Activated CD4-positive, CD25-positive, alpha-beta regulatory T cell (primary cell): ENCODE measurements around the gene CIAO2B.
A peak's percentile ranks its signal among the peaks of the same experiment; 100 is the strongest.
"Not testable (repeated sequence)": the region's sequence is repeated elsewhere in the genome, so short reads cannot be mapped to it uniquely, and the experiment has no call there.

ENCODE experiments used
- DNase-seq, 4 experiments: peaks; one replicate each; lab custom pipeline; 2025; lab: John Stamatoyannopoulos, UW

CIAO2B gene

DNA sequence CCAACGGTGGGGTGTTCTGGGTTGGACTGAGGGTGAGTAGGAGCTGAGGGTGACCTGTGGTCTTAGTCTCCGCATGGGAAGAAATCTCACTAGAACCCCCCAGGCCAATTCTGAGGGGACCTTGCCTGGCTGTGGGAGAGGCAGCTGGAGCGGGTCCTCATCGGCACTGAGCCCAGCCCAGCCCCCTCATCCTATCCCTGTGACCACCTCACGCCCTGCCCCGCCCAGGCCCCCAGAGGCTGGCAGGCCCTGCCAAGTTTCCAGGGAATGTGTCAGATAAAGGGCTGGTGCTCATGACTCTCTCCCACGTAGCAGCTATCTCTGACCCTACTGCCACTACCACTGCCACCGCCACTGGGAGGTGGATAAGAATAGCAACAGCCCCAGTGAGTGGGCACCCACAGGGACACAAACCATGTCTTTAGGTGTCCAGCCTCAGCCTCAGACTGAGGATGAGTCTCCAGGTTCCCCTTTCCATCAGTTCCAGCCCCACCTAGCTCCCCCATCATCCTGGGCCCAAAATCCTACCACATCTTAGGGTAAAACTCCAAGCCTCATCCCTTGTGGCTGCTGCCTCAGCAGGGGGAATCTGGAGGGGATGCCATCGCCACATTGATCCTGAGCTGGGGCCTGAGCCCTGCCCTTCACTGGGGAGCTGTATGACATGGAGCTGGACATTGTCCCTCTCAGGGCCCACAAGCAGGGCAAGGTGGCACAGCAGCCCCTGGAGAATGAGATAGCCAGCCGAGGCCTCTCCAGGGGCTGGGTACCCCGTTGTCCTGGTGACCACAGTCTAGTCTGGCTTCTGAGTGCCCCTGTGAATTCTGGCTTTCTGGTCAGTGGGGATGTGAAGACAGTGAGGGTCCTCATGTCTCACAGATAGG, 30.4 kb downstream of the CIAO2B start:
- DNase-seq: no peak

- DNase-seq: no peak
Observed at GRCh38 chr16:66902648-66903543, 31.3 kb downstream of the CIAO2B start.

GRCh38 chr16:66901626-66902025, 32.6 kb downstream of the CIAO2B start:
- no peak for DNase-seq

DNA sequence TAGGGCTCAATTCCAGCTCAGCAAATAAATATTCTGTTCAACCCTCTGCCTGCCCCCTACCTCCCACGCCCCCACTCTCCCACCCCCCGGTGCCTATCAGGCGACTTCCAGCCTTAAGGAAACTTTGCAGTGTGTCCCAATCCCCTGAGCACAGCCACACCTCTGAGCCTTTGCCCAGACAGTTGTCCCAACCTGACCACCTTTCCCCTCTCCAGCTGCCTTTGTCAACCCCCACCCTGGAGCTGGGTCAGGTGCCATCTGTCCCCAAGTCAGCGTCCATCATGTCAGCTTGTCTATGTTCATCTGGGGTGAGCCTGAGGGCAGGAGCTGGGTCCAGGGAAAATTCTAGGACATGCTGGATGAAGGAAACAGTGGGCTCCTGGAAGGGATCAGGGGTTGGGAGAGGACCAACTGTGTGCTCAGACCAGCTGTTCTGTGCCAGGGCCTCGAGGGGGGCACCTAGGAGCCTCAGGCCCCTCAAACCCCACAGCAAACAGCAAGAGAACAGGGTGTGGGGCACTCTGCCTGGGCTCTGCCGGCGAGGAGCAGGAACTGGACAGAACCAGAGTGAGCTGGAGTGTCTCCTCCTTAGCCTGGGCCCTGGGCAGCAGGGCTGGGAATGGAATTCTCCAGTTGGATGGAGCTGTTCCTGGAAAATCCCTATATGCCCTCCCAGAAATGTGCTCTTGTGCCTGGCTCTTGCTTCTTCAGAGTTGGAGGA, 33.3 kb downstream of the CIAO2B start:
- no peak for DNase-seq

DNA sequence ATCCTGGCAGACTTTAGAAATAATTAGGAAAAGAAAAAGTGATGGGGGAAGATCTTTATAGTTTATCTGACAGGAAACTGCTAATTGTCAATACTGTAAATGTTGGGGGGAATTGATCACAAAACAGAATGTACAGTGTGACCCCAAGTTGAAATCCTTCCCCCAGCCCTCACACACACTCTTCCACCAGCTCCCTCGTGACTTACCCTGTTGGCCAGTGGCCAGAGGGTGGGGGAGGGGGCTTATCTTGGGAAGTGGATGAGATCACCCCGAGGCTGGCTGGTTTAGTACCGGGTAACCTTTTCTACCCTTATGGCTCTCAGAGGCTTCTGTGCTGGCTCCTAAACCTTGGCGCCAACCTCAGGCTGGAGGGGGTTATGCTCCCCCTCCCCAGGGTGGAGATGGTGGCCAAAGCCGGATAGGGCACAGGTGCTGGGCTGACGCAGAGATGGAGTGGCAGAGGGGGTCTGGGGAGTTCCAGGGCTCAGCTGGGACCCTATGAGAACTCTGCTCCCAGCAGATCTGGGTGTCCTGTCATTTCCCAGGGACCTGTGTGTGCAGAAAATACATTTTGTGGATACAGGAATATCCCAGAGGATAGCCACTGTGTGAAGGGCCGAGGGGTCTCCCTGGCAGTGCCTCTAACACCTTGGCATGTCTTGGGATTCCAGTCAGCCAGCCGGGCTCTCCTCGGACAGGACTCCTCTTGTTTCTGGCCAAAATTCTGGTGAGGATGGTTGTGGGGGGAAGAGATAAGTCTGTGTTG, 34.1 kb downstream of the CIAO2B start:
- no peak for DNase-seq

DNA sequence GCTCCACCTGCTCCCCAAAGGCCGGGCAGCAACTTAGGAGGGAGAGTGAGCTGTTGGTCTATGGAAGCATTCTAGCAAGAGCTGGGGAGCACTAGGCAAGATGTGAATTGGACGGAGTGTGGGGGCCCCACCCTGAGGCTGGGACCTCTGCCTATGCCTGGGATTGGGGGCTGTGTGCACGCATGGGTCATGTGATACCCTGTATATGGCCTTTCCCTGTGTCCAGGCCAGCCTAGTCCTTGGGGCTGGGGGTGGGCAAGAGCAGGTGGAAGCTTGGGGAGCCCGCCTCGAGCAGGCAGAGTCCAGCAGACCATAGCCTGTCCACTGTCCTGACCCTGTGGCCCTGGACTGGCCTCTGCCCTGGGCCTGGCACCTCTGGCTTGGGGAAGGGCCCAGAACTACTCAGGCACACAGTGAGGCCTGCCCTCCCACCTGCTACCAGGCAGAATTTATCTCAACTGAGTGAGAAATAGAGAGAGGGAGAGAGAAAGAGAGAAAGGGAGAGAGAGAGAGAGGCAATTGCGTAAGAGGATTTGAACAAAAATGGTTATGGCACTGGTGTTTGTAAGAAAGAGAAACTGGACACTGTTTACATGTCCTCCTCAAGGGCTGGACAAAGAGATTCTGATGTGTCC, 34.8 kb downstream of the CIAO2B start:
- DNase-seq: no peak

DNA sequence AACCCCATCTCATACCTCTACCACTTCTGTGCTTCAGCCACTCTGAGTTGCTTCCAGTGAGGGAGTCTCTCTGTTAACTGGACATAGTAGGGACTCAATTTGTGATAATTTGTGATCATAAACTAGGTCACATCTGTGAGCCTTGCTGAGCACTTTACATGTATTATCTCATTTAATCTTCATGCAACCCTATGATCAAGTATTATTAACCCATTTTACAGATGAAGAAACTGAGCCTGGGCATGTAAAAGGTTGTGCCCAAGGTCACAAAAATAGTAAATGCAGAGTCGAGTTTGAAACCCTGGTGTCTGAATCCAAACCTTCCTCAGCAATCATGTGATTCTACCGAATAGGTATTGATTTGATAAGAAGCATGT, 35.3 kb downstream of the CIAO2B start:
- no peak for DNase-seq

DNA sequence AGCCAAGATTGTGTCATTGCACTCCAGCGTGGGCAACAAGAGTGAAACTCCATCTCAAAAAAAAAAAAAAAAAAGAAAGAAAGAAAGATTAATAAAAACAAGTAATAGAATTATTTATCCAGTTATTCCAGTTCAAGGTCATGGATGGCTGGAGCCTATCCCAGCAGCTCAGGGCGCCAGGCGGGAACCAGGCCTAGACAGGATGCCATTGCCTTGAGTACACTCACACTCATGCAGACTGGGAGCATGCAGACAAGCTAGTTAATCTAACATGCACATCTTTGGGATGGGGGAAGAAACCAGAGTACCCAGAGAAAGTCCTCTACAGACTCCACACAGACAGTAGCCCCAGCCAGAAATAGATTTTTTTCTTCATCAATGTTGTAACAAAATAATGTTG, 36.0 kb downstream of the CIAO2B start:
- DNase-seq: no peak

GRCh38 chr16:66896682-66897081, 37.5 kb downstream of the CIAO2B start:
- not testable (repeated sequence) for DNase-seq

- DNase-seq: no peak
Observed at GRCh38 chr16:66895999-66896398, 38.2 kb downstream of the CIAO2B start.

DNA sequence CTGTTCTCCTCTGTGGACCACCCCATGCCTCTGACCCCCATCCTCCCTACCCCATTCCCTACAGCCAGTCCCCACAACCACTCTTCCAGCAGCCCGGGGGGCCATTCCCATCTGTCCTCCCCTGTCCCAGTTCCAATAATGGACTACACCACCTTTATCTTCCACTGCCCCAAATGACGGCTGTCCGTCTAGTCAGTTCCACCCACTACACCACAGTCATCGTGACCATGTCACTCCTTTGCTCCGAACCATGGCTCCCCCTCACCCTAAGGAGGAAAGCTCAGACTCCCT, 38.6 kb downstream of the CIAO2B start:
- no peak for DNase-seq

- DNase-seq: peak in 1 of 4 experiments; percentile 20
Observed at GRCh38 chr16:66894948-66895688, 39.1 kb downstream of the CIAO2B start.

DNA sequence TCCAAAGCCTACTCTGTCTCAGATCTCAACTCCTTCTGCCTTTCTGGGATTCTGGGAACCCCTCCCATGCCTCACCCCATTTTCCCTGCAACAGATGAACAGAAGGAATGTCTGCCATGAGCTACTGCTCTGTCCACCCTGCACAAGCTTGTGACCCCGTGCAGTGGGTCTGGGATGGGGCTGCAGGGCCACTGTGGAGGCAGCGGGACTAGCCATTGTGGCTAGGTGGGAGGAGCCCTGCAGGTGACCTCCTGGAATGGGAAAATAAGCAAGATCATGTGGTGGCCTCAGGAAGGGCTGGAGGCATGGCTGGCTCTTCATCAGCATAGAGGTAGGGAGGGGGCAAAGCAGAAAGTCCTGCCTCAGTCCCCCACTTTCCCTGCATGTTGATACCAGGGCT, 40.1 kb downstream of the CIAO2B start:
- no peak for DNase-seq

GRCh38 chr16:66891797-66892196, 42.4 kb downstream of the CIAO2B start:
- no peak for DNase-seq

GRCh38 chr16:66891360-66891759, 42.8 kb downstream of the CIAO2B start:
- DNase-seq: no peak

DNA sequence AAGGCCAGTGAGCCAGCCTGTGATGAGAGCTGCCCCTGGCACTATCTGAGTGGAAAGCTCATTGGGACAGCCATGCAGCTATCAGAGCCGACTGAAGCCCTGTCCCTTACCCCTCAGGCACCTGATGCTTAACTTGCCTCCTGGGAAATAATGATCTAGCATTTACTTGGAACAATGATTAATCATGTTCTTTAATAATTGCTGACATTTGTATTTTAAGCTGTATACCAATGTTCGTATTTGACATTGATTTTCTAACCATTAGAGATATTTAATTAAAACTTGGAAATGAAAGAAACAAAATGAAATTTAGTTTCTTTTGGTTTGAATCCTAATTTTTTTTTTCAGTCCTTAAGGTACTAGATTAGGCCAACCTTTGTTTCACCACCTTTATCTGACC, 43.4 kb downstream of the CIAO2B start:
- DNase-seq: no peak

GRCh38 chr16:66889622-66890021, 44.6 kb downstream of the CIAO2B start:
- no peak for DNase-seq

GRCh38 chr16:66888647-66889615, 45.3 kb downstream of the CIAO2B start:
- DNase-seq: no peak

GRCh38 chr16:66886914-66887313, 47.3 kb downstream of the CIAO2B start:
- no peak for DNase-seq
